H9 (cell line): Measurements from ENCODE around the gene TTC28. TPM values are rescaled to one million over a fixed set of nuclear protein-coding genes. Genes with fewer than 3 reads are reported as not detected.

Experiments
- DNase-seq: peaks from one replicate; pipeline ENCODE4 v3.0.0-alpha.2; 2017
- H2AFZ ChIP-seq: one replicate; pipeline ENCODE4 v1.6.1; 2013; ENCODE audit warnings: mild to moderate bottlenecking, low read length, control low read depth, moderate library complexity
- H2AK5ac ChIP-seq: 2 replicates; pipeline ENCODE4 v1.6.1; 2013; ENCODE audit warnings: low read length, control low read depth, mixed read lengths; ENCODE audit not compliant: insufficient read length
- H2BK120ac ChIP-seq: one replicate; pipeline ENCODE4 v1.6.1; 2013; ENCODE audit warnings: low read depth, mild to moderate bottlenecking, low read length, control low read depth, inconsistent platforms; ENCODE audit not compliant: poor library complexity, severe bottlenecking
- H2BK12ac ChIP-seq: 2 replicates; pipeline ENCODE4 v1.6.1; 2013; ENCODE audit warnings: low read length, control low read depth, mixed read lengths, low read depth; ENCODE audit not compliant: insufficient read length
- H2BK15ac ChIP-seq: 2 replicates; pipeline ENCODE4 v1.6.1; 2013; ENCODE audit warnings: low read depth, low read length, control low read depth
- H2BK20ac ChIP-seq: one replicate; pipeline ENCODE4 v1.6.1; 2013; ENCODE audit warnings: low read depth, mild to moderate bottlenecking, low read length, control low read depth, inconsistent platforms; ENCODE audit not compliant: poor library complexity, severe bottlenecking
- H2BK5ac ChIP-seq: 2 replicates; pipeline ENCODE4 v1.6.1; 2013; ENCODE audit warnings: low read length, control low read depth, mixed read lengths; ENCODE audit not compliant: insufficient read length
- H3K14ac ChIP-seq: 2 replicates; pipeline ENCODE4 v1.6.1; 2013; ENCODE audit warnings: low read length, control low read depth; ENCODE audit not compliant: insufficient read depth
- H3K18ac ChIP-seq: 2 replicates; pipeline ENCODE4 v1.6.1; 2013; ENCODE audit warnings: low read depth, mild to moderate bottlenecking, mixed read lengths, low read length, control low read depth; ENCODE audit not compliant: insufficient read length
- H3K23ac ChIP-seq: 2 replicates; pipeline ENCODE4 v1.6.1; 2013; ENCODE audit warnings: low read length, control low read depth, mixed read lengths, low read depth; ENCODE audit not compliant: insufficient read length
- H3K23me2 ChIP-seq: 2 replicates; pipeline ENCODE4 v1.6.1; 2013; ENCODE audit warnings: low read depth, mild to moderate bottlenecking, mixed read lengths, low read length, control low read depth; ENCODE audit not compliant: insufficient read length, poor library complexity, severe bottlenecking
- H3K27ac ChIP-seq: 2 replicates; pipeline ENCODE4 v1.5.1; 2013; ENCODE audit warnings: low read length, control low read depth, mixed read lengths, low read depth; ENCODE audit not compliant: insufficient read length
- H3K27me3 ChIP-seq: 2 replicates; pipeline ENCODE4 v1.6.1; 2013; ENCODE audit warnings: low read length, control low read depth, inconsistent platforms; ENCODE audit not compliant: insufficient read depth
- H3K4ac ChIP-seq: 2 replicates; pipeline ENCODE4 v1.6.1; 2013; ENCODE audit warnings: low read depth, mild to moderate bottlenecking, control low read depth, inconsistent platforms, low read length, moderate library complexity
- H3K4me1 ChIP-seq: 2 replicates; pipeline ENCODE4 v1.6.1; 2013; ENCODE audit warnings: low read length, control low read depth, inconsistent platforms; ENCODE audit not compliant: insufficient read depth
- H3K4me2 ChIP-seq: 2 replicates; pipeline ENCODE4 v1.6.1; 2013; ENCODE audit warnings: low read length, control low read depth, mixed read lengths; ENCODE audit not compliant: insufficient read length, insufficient read depth
- H3K56ac ChIP-seq: 2 replicates; pipeline ENCODE4 v1.6.1; 2013; ENCODE audit warnings: low read depth, mild to moderate bottlenecking, mixed read lengths, low read length, control low read depth; ENCODE audit not compliant: insufficient read length
- H3K79me1 ChIP-seq: 2 replicates; pipeline ENCODE4 v1.6.1; 2013; ENCODE audit warnings: low read depth, mild to moderate bottlenecking, moderate library complexity, low read length, control low read depth, inconsistent platforms; ENCODE audit not compliant: insufficient read depth, poor library complexity, severe bottlenecking
- H3K79me2 ChIP-seq: 2 replicates; pipeline ENCODE4 v1.6.1; 2013; ENCODE audit warnings: low read length, control low read depth, inconsistent platforms; ENCODE audit not compliant: insufficient read depth
- H3K9ac ChIP-seq: 2 replicates; pipeline ENCODE4 v1.6.1; 2013; ENCODE audit warnings: low read length, control low read depth, mixed read lengths; ENCODE audit not compliant: insufficient read length; ENCODE audit errors: extremely low read depth
- H3K9me3 ChIP-seq: one replicate; pipeline ENCODE4 v1.6.1; 2013; ENCODE audit warnings: low read depth, low read length, inconsistent platforms; ENCODE audit not compliant: control insufficient read depth
- H3T11ph ChIP-seq: one replicate; pipeline ENCODE4 v1.6.1; 2013; ENCODE audit warnings: mild to moderate bottlenecking, low read length, control low read depth, inconsistent platforms
- H4K20me1 ChIP-seq: one replicate; pipeline ENCODE4 v1.6.1; 2013; ENCODE audit not compliant: control insufficient read depth, insufficient read length, insufficient read depth
- H4K5ac ChIP-seq: 2 replicates; pipeline ENCODE4 v1.6.1; 2013; ENCODE audit warnings: low read depth, mild to moderate bottlenecking, mixed read lengths, low read length, control low read depth; ENCODE audit not compliant: insufficient read length
- H4K8ac ChIP-seq: replicated peaks from 2 replicates; pipeline ENCODE4 v1.6.1; 2013; ENCODE audit warnings: low read length, control low read depth, mixed read lengths, low read depth; ENCODE audit not compliant: insufficient read length
- H4K91ac ChIP-seq: 2 replicates; pipeline ENCODE4 v1.6.1; 2013; ENCODE audit warnings: low read depth, mild to moderate bottlenecking, moderate library complexity, mixed read lengths, low read length, control low read depth; ENCODE audit not compliant: insufficient read length
- H3K27ac Mint-ChIP-seq, 3 experiments: 2 replicates in 2 of 3; 3 replicates in 1 of 3; pipeline ENCODE4 v1.8.0; 2020 to 2021; ENCODE audit warnings: mixed read lengths in 3 of 3, mild to moderate bottlenecking in 1 of 3, moderate library complexity in 1 of 3
- H3K27me3 Mint-ChIP-seq: 2 replicates; pipeline ENCODE4 v1.8.0; 2021; ENCODE audit warnings: low read depth, mild to moderate bottlenecking, moderate library complexity, mixed read lengths
- H3K36me3 Mint-ChIP-seq, 3 experiments: 2 replicates in 2 of 3; 3 replicates in 1 of 3; pipeline ENCODE4 v1.8.0; 2020 to 2021; ENCODE audit warnings: low read depth in 3 of 3, mixed read lengths in 3 of 3; ENCODE audit not compliant: insufficient read depth in 1 of 3
- H3K4me1 Mint-ChIP-seq, 2 experiments: 2 replicates each; pipeline ENCODE4 v1.8.0; 2020; ENCODE audit warnings: mixed read lengths in 2 of 2
- H3K4me3 Mint-ChIP-seq, 2 experiments: 2 replicates in 1 of 2; 3 replicates in 1 of 2; pipeline ENCODE4 v1.8.0; 2020 to 2021; ENCODE audit warnings: mild to moderate bottlenecking in 2 of 2, mixed read lengths in 2 of 2, moderate library complexity in 1 of 2
- H3K9me3 Mint-ChIP-seq, 2 experiments: 2 replicates in 1 of 2; 3 replicates in 1 of 2; pipeline ENCODE4 v1.8.0; 2020; ENCODE audit warnings: mild to moderate bottlenecking in 2 of 2, mixed read lengths in 2 of 2, moderate library complexity in 1 of 2
- WGBS: extraction: QIAGEN DNeasy Blood & Tissue Kit; methylation state at CpG from one replicate; pipeline ENCODE4 v1.1.7; 2013; ENCODE audit warnings: missing lambda C conversion rate, low lambda C conversion rate, mixed read lengths; ENCODE audit not compliant: insufficient read length; ENCODE audit errors: extremely low coverage; 5-methylcytosine and 5-hydroxymethylcytosine counted together
- total RNA-seq: library from RNA; stranded (reverse); gene quantifications from 2 replicates; pipeline ENCODE4 v1.2.1, GENCODE V29; 2021
- TF ChIP-seq, protein P1 (sequence below): fragments of 200-600 bp; sonication (generic); conservative IDR thresholded peaks from 3 replicates; pipeline ENCODE4 v1.8.0; 2021; ENCODE audit warnings: antibody characterized with exemption, mild to moderate bottlenecking

The TTC28 gene
- total RNA-seq, 1 experiment from 2014 or later = 13.6 TPM

DNA sequence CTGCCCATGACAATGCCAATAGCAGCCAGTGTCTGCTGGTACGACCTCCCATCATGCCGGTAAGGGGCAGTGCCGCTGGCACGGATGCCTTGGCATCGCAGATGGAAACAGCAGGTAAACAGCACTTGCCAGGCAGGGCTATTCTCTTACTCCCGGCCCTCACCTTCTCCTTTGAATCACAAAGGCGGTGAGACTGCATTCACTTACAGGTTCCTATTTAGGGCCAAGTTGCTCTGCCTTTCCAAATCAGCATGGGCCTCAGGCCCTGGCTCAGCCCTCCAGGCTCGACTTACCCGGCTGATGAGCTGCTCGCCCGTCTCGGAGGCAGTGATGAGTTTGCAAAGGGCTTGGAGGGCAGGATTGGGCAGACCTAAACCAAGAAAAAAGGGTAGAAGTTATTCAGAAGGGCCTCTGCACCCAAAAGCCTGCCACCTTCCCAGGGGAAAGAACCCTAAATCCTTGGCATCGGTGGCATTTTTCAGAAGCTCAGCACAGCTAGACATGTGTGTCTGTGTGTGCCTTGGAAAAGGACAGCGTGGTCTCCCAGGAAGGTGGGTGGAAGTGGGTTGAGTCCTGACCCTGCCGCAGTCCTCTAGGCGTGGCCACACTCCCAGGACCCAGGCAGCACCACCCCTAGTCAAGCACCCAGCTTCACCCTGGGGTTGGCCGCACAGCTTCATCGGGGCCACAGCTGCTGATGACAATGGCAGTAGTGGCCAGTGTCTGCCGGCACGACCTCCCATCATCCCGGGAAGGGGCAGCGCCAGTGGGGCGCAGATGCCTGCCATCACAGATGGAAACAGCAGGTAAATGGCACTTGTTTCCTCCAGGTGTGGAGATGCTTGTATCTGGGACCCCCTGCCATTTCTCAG lies 687.1 kb downstream of the TTC28 start:
- H3K4me2 ChIP-seq = no peak overlapping the region
- H2BK12ac ChIP-seq = no peak overlapping the region

More for the DNA sequence above, 687.1 kb downstream of the TTC28 start:
- Histone ChIP-seq H3K9me3 (no peaks in the 10 kb centered on the region), H3K14ac (no peak overlapping the region), H4K20me1 (no peaks in the 10 kb centered on the region), H3K4ac (no peak overlapping the region), H2BK120ac (no peak overlapping the region), H3T11ph (no peak overlapping the region), H3K79me2 (no peaks in the 10 kb centered on the region), H4K5ac (no peak overlapping the region), H3K27me3 (no peaks in the 10 kb centered on the region), H2BK20ac (no peak overlapping the region), H3K23ac (no peak overlapping the region), H2AK5ac (no peak overlapping the region), H4K91ac (no peak overlapping the region), H3K9ac (no peak overlapping the region), H2BK15ac (no peak overlapping the region), H2BK5ac (no peak overlapping the region), H4K8ac (no peak overlapping the region), H3K79me1 (no peaks in the 10 kb centered on the region), H3K27ac (no peak overlapping the region), H2AFZ (no peak overlapping the region), H3K18ac (no peak overlapping the region), H3K56ac (no peak overlapping the region), H3K4me1 (peaks cover 3% of the 10 kb centered on the region; the same call in 1 of the 2 replicates), H3K23me2 (peaks cover 3% of the 10 kb centered on the region)
- peaks cover 17 to 23% of the 10 kb centered on the region in 2 experiments for H3K4me1 Mint-ChIP-seq
- H3K4me3 Mint-ChIP-seq = no peak overlapping the region
- no peaks in the 10 kb centered on the region for H3K9me3 Mint-ChIP-seq
- DNase-seq = peak; percentile 50
- TF ChIP-seq, protein P1, sequence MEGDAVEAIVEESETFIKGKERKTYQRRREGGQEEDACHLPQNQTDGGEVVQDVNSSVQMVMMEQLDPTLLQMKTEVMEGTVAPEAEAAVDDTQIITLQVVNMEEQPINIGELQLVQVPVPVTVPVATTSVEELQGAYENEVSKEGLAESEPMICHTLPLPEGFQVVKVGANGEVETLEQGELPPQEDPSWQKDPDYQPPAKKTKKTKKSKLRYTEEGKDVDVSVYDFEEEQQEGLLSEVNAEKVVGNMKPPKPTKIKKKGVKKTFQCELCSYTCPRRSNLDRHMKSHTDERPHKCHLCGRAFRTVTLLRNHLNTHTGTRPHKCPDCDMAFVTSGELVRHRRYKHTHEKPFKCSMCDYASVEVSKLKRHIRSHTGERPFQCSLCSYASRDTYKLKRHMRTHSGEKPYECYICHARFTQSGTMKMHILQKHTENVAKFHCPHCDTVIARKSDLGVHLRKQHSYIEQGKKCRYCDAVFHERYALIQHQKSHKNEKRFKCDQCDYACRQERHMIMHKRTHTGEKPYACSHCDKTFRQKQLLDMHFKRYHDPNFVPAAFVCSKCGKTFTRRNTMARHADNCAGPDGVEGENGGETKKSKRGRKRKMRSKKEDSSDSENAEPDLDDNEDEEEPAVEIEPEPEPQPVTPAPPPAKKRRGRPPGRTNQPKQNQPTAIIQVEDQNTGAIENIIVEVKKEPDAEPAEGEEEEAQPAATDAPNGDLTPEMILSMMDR = no peak
- H3K27me3 Mint-ChIP-seq = no peaks in the 10 kb centered on the region
- WGBS = no CpG with 5 or more reads among the region's 23 CpGs
- H3K27ac Mint-ChIP-seq = peak overlapping the region in 2 of 3 experiments; percentile 49 to 76; a peak in 3 of 7 replicates
- no peaks in the 10 kb centered on the region; a peak in 1 of 7 replicates for H3K36me3 Mint-ChIP-seq
